H1 (cell line): ENCODE measurements around the gene REXO5. TPM values are rescaled to one million over a fixed set of nuclear protein-coding genes. Genes with fewer than 3 reads are reported as not detected.

Experiments
- CTBP2 ChIP-seq: IDR thresholded peaks from 2 replicates; pipeline ENCODE4 v1.7.0; 2011; ENCODE audit warnings: borderline replicate concordance, mild to moderate bottlenecking, moderate library complexity, mixed read lengths, low read length; ENCODE audit not compliant: insufficient read depth, insufficient read length
- E2F6 ChIP-seq: IDR thresholded peaks from 2 replicates; pipeline ENCODE4 v1.6.1; 2012; ENCODE audit warnings: inconsistent platforms
- MAX ChIP-seq: IDR thresholded peaks from 2 replicates; pipeline ENCODE4 v1.6.1; 2012; ENCODE audit warnings: inconsistent platforms
- RAD21 ChIP-seq, 2 experiments: IDR thresholded peaks in 1 of 2; conservative IDR thresholded peaks in 1 of 2; 2 replicates each; pipeline ENCODE4 v1.6.1; 2011; ENCODE audit warnings: low read depth in 2 of 2, low read length in 2 of 2, improper control_type of control experiment in 1 of 2, inconsistent platforms in 1 of 2, mild to moderate bottlenecking in 1 of 2, moderate library complexity in 1 of 2
- TBP ChIP-seq: IDR thresholded peaks from 2 replicates; pipeline ENCODE4 v1.6.1; 2011; ENCODE audit warnings: low read depth, low read length, improper control_type of control experiment
- polyA plus RNA-seq, 7 experiments: library from polyadenylated mRNA; depleted of rRNA in 3 of 7; stranded (reverse) in 5 of 7; unstranded in 2 of 7; fragments of >200 nt in 5 of 7; fragments of 200-250 nt in 2 of 7; gene quantifications; 1 replicate in 5 of 7; 2 replicates in 1 of 7; 4 replicates in 1 of 7; pipeline versions ENCODE4 v1.2.1 to v1.2.3, GENCODE V29; 2011 to 2013; ENCODE audit warnings: missing spikeins in 2 of 7, mixed read lengths in 2 of 7
- total RNA-seq: library from RNA; stranded (reverse); fragmentation: NEBNext Ultra II Directional; extraction: Animal tissue kit (Norgen Biotek cat#: 25700); gene quantifications from 2 replicates; pipeline ENCODE4 v1.2.1, GENCODE V29; 2021

REXO5 gene
- total and polyA plus RNA-seq, 2 of the 8 experiments (the other 6 are each of a cell fraction or from before 2014, with no cell fraction given): 2.4 to 8.9 TPM

GRCh38 chr16:20871941-20872815 is 65.9 kb downstream of the REXO5 start (continued):
- TF ChIP-seq TBP (no peak), E2F6 (no peak), RAD21 (IDR thresholded peaks at IDR 0.05 in 1 of 2, conservative IDR thresholded peaks at IDR 0.05 in 1 of 2; ENCODE audit: low read depth in 2 of 2, low read length in 2 of 2) (no peak), CTBP2 (no peak), MAX (no peak)
